ENCODE measurements around the gene ARL8A.
A peak's percentile ranks its signal among the peaks of the same experiment; 100 is the strongest.
"Not testable (repeated sequence)": the region's sequence is repeated elsewhere in the genome, so short reads cannot be mapped to it uniquely, and the experiment has no call there.

Gene ARL8A

DNA sequence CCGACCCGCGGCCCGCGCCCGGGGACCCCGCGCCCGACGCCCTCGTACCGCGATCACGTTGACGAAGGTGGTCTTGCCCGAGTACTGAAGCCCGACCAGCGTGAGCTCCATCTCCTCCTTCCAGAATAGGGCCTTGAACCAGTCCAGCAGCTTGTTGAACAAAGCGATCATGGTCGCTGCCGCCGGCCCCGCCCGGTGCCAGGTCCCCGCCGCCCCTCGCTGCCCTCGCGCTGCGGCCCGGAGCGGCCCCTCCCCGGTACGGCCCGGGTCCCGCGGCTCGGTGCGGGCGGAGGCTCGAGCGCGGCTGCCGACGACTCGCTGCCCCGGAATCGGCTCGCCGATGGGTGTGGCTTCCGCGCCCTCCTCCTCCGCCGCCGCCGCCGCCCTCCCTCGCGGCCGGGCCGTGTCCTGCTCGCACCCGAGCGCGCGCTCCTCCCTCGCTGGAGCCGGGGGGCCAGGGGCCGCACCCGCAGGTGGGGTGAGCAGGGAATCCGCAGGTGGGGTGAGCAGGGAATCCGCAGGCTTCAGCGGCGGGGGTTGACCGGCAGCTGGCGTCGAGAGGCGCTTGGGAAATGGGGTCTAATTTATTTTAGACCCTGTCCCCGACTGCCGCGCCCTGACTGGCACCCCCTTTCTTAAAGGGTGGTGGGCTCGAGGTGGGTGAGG lies at the start of gene ARL8A:
TSS of gene ARL8A (minus strand) at position 336 of the 666 bp plus-strand sequence. CDS start at position 171, 165 bp downstream.
- peak; percentile 3 for DNase-seq

DNA sequence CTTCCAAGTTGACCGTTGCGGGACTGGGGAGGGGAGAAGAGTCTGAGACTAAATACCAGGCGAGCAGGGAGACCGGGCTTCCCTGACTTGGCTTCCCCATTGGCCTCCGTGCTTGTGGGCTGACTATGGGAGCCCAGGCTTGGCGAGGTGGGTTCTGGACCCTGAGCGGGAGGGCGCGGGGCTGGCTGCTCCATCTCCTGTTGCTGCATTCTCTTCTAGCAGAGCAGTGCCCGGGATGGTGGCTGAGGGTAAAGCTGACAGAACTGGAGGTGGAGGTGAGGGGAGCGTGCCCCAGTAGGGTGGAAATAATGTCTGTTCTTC lies 49.8 kb upstream of the ARL8A start:
- DNase-seq: no peak

DNA sequence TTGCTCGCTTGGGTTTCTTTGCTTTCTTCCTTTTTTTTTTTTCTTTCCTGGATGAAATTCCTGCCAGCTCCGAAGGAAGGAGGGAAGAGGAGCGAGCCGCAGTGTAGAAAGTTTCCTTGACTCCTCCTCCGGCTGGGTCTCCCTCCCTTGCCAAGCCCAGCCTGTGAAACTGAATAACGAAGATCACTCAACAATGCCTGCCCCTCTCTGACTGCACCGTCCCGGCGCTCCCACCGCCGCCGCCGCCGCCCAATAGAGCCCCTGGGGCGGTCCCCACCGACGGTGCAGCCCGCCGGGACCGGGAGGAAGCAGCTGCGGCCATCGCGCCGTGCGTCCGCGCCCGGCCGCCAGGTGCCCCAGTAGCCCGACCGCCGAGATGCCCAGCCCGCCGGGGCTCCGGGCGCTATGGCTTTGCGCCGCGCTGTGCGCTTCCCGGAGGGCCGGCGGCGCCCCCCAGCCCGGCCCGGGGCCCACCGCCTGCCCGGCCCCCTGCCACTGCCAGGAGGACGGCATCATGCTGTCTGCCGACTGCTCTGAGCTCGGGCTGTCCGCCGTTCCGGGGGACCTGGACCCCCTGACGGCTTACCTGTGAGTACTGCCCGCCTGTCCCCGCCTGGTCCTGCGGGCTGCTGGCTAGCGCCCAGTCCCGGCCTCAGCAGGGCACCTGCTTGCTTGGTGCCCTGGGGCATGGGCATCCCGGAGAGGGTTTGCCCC lies 49.2 kb upstream of the ARL8A start, which contains the start of gene LGR6:
TSS of gene LGR6 (plus strand) at position 186 of the 714 bp plus-strand sequence. CDS start at position 377, 191 bp downstream.
- no peak for DNase-seq

DNA sequence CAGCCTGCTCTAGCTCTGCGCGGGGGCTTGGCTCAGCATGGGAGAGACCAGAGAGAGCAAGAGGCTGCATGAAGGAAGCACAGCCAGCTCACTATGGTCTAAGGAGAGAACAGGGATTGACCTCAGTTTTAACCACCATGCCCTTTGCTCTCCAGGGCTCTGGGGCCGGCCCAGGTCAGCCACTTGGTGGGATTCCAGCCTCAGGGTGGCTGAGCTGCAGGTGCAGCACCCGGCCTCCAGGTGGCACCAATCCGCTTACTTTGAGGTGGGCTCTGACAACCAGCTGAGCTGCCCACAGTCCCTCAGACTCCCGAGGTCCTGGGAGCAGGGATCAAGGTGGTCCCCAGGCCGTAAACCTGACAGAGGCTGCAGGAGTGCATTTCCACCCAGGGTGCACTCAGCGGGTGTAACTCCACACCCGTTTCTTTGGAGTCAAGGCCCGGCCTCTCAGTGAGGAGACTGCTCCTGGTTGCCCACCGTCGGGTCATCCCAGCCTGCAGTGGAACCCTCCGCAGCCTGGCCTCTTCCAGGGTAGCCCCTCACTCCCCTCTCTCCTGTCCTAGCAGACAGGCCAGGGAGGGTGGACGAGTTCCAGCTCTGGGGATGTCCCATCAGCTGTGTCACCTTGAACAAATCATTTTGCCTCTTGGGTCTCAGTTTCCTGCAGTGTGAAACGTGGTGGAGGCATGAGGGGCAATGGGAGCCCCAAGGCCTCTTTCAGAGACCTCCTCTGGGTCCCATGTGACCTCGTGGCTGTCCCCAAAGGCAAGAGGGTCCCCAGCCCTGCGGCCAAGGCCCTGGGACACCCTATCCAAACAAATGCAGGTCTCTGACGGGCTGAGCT lies 48.5 kb upstream of the ARL8A start:
- no peak for DNase-seq

DNA sequence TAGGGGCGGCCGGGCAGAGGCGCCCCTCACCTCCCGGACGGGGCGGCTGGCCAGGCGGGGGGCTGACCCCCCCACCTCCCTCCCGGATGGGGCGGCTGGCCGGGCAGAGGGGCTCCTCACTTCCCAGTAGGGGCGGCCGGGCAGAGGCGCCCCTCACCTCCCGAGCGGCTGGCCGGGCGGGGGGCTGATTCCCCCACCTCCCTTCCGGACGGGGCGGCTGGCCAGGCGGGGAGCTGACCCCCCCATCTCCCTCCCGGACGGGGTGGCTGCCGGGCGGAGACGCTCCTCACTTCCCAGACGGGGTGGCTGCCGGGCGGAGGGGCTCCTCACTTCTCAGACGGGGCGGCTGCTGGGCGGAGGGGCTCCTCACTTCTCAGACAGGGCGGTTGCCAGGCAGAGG lies 46.9 kb upstream of the ARL8A start:
- not testable (repeated sequence) for DNase-seq

DNA sequence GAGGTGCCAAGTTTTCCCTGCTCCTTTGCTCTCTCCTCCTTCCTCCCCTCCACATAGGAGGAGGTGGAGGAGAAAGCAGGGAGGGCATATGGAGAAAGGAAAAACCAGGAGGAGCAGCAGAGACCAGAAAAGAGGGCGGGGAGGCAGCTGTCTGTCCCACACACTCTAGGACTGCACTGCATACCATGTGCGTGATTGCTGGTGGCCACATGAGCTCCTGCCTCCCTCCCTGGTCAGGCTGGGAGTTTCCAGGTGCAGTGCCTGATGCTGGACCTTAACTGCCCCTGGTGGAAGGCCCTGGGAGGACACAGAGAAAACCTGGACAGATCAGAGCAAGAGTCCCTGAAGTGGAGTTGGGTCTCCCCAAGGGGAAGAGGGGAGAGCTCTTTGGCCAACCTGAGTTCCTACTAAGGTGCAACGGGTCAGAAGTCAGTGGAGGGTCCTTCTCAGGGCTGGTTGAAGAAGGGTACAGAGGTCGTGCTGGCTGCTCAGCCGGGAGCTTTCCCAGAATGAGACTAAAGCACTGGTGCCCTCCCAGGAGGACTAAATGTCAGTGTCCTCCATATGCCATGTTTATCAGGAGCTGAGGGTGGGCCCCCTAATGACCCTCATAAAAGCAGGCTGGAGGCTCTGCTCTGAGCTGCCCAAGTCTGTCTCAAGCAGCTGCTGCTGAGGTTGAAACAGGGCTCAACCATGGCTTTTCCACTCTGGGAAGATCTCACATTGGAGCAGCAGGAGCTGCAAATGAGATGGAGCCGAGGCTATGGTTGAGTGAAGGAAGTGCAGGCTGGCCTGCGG lies 45.6 kb upstream of the ARL8A start:
- DNase-seq: no peak

DNA sequence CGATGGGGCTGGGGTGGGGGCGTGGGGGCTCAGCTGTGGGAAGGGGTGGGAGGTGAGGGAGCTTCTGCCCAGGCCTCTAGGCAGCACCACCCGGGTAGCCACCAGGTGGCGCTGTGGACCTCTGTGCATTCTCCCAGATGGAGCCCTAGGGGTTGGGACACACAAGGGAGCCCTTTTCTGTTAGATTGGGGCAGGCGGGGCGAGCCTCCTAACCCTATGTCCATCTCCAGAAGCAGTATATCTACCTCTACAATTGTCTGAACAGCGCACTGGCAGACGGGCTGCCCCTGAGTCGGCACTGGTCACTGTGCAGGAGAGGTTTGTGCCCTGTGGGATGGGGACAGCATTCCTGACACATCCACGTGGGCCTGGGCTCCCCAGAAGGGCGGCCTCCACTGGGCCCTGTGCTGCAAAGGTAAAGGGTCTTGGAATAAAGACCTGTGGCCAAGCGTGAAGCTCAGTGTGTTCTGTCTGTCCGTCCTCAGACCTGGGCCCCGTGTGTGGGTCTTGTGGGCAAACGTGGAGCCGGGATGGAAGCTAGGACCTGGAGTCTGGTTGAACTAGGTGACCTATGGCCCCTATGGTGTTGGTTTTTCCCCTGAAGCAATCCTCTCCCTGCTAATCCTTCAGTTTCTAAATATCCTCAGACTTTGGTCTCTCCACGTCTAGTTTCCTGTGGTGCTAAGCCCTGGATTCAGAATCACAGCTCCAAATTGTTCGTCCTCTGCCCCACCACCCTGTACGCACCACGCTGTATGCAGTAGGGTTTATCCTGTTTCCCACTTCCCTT lies 44.7 kb upstream of the ARL8A start:
- DNase-seq: no peak

DNA sequence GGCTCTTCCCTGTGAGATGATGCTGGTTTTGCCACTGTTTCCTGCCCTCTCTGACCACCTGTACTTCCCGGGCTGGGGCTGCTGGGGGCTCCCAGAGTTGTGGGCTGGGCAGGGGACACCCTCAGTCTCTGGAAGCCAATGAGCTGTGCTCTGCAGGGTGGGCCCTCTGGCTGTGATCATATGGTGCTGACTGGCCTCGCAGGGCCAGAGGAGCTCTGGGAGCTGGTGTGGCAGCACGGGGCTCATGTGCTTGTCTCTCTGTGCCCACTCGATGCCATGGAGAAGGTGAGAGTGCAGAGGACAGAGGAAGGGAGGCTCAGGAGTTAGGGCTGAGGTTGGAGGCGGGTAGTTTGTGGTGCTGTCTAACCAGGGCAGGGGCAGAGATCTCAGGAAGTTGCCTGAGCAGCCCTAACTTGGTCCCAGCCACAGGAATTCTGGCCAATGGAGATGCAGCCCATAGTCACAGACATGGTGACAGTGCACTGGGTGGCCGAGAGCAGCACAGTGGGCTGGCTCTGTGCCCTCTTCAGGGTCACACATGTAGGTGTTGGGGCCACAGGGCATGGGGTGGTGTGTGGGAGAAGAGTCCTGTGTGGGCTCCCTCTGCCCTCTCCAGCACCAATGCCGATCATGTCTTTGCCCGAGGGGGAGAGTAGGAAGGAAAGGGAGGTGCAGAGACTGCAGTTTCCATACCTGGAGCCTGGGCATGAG lies 43.3 kb upstream of the ARL8A start:
- DNase-seq: no peak

DNA sequence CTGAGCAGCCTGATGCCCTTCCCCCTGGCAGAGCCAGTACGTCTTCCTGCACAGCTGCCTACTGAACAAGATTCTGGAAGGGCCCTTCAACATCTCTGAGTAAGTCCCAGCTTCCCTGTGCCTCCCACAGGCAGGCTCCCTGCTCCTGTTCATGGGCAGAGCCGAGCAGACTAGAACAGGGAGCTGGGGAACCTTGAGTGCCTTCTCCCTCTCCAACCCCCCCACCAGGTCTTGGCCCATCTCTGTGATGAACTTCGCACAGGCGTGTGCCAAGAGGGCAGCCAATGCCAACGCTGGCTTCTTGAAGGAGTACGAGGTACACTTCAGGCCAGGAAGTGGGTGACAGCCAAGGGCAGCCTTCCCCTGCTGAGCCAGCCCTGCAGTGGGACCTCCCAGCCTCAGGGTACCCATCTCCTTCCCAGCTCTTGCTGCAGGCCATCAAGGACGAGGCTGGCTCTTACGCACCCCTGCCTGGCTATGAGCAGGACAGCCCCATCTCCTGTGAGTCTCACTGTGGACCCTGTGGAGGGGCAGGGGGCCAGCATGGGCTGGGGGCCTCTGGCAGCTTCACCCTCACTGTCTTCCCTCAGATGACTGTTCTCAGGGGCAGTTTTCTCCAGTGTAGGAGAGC lies 42.6 kb upstream of the ARL8A start:
- no peak for DNase-seq

DNA sequence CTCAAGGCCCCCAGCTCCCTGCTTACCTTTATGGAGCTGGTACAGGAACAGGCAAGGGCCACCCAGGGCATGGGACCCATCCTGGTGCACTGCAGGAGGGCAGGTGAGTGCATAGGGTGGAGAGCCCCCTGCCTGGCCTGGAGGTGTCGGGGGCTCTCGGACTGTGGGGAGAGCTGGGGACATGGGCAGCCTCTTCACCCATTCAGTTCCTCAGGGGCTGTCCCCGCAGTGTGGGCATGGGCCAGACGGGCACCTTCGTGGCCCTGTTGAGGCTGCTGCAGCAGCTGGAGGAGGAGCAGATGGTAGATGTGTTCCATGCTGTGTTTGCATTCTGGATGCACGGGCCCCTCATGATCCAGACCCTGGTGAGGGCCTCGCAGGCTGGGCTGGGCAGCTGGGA lies 41.8 kb upstream of the ARL8A start:
- DNase-seq: no peak

DNA sequence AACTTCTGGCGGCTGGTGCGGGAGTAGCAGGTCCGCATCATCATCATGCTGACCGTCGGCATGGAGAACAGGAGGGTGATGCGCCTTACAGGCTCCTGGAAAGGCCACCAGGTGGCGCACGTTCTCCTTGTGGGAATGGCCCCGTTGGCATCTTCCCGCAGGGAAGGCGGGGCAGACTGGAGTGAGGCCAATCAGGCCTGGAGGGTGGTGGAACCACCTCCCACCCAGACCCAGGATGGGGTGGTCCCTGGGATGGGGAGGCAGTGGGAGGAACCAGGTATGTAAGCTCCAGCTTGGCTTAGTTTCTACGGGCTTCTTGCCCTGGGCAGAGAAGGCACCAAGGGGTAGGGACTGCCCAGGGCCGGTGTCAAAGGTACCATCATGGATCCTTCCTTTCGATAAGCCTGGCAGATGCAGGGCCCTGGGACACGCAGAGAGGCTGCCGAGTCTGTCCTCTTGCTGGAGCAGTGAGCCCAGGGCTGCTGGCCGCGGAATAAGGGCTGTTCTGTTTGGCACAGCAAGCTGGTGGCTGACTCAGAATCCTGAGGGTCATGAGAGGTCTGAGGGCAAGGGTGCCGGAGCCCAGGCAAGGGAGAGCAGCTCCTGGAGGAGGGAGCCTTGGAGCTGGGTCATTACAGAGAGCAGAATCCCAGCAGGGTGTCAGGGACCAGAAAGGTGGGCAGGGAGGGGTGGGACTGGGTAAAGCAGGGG lies 40.4 kb upstream of the ARL8A start:
- peak; percentile 71 for DNase-seq

DNA sequence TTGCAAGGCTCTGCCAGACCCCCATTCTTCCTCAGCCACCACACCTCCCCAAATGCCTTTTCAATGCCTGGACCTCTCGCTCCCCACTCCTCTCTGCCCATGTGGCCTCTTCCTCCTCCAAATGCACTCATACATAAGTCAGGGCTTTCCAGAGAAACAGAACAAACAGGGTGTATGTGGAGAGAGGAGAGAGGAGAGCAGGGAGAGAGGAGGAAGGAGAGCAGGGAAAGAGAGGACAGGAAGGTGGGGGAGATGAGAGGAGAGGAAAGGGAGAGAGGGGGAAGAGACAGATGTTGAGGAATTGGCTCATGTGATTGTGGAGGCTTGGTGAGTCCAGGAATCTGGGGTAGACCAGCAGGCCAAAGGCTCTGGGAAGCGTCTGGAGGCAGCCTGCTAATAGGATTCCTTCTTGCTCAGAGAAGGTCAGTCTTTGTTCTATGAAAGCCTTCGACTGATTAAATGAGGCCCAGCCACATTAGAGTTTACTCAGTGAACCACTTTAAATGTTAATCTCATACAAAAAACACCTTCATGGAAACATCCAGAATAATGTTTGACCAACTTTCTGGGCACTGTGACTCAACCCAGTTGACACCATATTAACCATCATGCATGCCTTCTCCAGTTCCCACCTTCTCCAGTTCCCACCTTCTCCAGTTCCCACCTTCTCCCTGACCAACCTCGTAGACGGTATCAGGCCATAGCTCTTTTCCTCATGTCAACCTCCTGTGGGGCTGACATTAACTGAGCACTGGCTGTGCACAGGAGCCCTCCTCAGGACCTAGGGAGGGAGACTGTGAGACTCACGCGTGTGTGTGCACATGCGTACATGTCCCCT lies 37.7 kb upstream of the ARL8A start:
- no peak for DNase-seq

DNA sequence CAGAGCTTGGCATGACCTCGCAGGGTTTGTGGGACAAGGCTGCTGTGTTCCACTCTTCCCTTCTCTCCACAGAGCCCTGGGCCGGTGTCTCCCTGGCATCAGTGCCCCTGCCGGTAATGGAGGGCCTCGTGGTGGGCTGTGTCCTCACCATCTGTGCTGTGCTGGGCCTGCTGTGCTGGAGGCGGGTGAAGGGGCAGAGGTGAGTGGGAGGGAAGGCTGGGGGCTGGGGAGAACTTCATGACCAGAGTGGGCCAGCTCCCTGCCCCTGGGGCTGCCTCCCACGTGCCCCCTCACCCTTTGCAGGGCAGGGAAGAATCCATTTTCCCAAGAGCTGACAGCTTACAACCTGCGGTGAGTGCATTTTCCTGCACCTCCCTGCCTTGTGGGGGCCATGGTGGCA lies 37.0 kb upstream of the ARL8A start:
- no peak for DNase-seq

DNA sequence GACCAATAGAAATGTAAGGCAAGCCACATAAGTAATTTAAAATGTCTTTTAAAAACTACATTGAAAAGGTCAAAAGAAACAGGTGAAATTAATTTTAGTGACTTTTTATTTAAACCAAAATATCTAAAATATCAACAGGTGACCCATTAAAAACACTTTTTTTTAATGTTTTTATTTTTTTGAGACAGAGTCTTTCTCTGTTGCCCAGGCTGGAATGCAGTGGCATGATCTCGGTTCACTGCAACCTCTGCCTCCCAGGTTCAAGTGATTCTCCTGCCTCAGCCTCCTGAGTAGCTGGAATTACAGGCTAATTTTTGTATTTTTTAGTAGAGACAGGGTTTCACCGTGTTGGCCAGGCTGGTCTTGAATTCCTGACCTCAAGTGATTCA lies 36.2 kb upstream of the ARL8A start:
- DNase-seq: not testable (repeated sequence)

DNA sequence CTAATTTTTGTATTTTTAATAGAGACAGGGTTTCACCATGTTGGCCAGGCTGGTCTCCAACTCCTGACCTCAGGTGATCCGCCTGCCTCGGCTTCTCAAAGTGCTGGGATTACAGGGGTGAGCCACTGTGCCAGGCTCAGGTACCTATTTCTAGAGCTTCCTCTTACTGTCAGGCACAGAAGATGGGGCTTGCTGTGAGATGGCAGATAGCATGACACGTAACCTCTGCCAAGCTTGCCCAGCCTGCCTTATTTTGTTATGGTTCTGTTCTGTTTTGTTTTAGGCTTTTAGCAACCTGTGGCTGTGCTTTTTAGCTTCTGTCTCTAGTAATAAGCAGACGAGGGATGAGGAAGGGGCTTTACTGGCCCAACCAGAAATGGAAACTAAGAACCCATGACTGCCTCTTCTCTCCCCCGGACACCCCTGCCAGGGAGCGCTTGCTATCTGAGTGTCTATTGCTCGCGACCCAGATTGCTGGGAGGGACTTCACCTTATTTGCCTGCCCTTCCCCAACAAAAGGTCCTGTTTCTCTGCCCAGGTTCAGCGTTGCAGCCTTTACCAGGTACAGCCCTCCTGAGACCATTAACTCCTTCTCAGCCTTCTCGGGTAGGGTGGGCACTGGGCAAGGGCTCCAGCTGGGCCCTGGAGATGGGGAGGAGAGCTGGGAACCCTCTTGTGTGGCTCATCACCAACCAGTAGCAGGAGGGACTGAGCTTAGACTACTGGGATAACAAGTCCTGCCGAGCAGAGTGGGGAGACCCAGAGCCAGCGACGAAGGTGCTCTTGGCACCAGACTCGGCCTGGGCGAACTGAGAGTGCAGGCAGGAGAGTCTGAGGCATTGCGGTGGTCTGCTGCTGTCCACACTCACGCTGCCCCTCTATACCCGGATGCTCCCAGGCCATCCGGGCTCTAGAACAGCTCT lies 35.6 kb upstream of the ARL8A start:
- DNase-seq: no peak

DNA sequence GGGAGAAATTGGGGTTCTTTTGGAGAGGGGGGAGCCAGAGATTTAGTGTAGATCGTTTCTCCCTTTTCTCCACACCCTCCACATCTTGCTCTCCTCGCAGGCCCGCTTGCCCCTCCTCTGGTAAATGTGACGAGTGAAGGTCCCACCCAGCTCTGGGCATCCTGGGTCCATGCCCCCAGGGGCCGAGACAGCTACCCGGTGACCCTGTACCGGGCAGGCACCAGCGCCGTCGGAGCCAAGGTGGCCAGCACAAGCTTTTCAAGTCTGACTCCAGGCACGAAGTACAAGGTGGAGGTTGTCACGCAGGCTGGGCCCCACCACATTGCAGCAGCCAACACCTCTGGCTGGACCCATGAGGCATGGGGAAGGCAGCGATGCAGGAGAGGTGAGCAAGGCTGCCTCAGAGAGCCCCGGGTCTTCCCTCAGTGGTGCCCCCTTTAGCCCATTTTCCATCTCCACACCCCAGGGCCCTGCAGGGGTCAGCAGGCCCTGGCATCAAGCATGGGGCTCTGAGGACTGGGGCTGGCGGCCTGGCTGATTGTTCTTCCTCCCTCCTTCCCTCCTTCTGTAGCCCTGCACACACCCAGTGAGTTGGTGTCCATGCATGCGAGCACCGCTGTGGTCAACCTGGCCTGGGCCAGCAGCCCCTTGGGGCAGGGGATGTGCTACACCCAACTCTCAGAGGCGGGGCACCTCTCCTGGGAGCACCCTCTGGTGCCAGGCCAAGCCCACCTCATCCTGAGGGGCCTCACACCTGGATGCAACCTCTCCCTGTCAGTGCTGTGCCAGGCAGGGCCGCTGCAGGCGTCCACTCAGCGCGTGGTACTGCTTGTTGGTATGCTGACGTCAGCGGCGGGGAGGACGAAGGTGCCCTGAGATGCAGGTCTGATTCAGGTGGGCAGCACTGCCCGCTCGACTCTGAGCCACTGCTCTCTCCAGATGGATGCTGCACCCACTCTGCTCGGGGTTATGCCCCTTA lies 32.7 kb upstream of the ARL8A start:
- no peak for DNase-seq

DNA sequence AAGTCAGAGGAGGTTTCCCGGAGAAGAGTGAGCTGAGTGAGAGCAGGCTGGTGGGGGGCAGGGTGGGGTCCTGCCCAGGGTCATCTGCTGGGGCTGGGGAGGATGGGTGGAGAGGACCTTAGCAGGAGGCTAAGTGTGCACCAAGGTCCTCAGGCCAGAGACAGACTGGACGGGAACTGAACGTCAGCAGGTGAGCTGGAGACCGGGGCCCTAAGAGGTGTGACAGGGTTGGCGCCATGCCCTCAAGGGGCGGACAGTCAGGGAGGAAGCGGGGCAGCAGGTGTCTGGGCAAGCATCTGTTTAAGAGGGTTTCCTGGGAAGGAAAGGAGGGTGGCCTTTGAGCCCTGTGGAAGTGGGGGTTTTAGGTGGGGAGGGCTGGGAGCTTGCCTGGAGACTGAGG lies 29.5 kb upstream of the ARL8A start:
- no peak for DNase-seq
